H9 (cell line): ENCODE measurements around the gene SIGMAR1. TPM values are rescaled to one million over a fixed set of nuclear protein-coding genes. Genes with fewer than 3 reads are reported as not detected.

Experiments used
- DNase-seq: peaks from one replicate; pipeline ENCODE4 v3.0.0-alpha.2; 2017
- H2AFZ ChIP-seq: one replicate; pipeline ENCODE4 v1.6.1; 2013; ENCODE audit warnings: mild to moderate bottlenecking, low read length, control low read depth, moderate library complexity
- H2AK5ac ChIP-seq: 2 replicates; pipeline ENCODE4 v1.6.1; 2013; ENCODE audit warnings: low read length, control low read depth, mixed read lengths; ENCODE audit not compliant: insufficient read length
- H2BK120ac ChIP-seq: one replicate; pipeline ENCODE4 v1.6.1; 2013; ENCODE audit warnings: low read depth, mild to moderate bottlenecking, low read length, control low read depth, inconsistent platforms; ENCODE audit not compliant: poor library complexity, severe bottlenecking
- H2BK12ac ChIP-seq: 2 replicates; pipeline ENCODE4 v1.6.1; 2013; ENCODE audit warnings: low read length, control low read depth, mixed read lengths, low read depth; ENCODE audit not compliant: insufficient read length
- H2BK15ac ChIP-seq: 2 replicates; pipeline ENCODE4 v1.6.1; 2013; ENCODE audit warnings: low read depth, low read length, control low read depth
- H2BK20ac ChIP-seq: one replicate; pipeline ENCODE4 v1.6.1; 2013; ENCODE audit warnings: low read depth, mild to moderate bottlenecking, low read length, control low read depth, inconsistent platforms; ENCODE audit not compliant: poor library complexity, severe bottlenecking
- H2BK5ac ChIP-seq: 2 replicates; pipeline ENCODE4 v1.6.1; 2013; ENCODE audit warnings: low read length, control low read depth, mixed read lengths; ENCODE audit not compliant: insufficient read length
- H3K14ac ChIP-seq: 2 replicates; pipeline ENCODE4 v1.6.1; 2013; ENCODE audit warnings: low read length, control low read depth; ENCODE audit not compliant: insufficient read depth
- H3K18ac ChIP-seq: 2 replicates; pipeline ENCODE4 v1.6.1; 2013; ENCODE audit warnings: low read depth, mild to moderate bottlenecking, mixed read lengths, low read length, control low read depth; ENCODE audit not compliant: insufficient read length
- H3K23ac ChIP-seq: 2 replicates; pipeline ENCODE4 v1.6.1; 2013; ENCODE audit warnings: low read length, control low read depth, mixed read lengths, low read depth; ENCODE audit not compliant: insufficient read length
- H3K23me2 ChIP-seq: 2 replicates; pipeline ENCODE4 v1.6.1; 2013; ENCODE audit warnings: low read depth, mild to moderate bottlenecking, mixed read lengths, low read length, control low read depth; ENCODE audit not compliant: insufficient read length, poor library complexity, severe bottlenecking
- H3K27ac ChIP-seq: 2 replicates; pipeline ENCODE4 v1.5.1; 2013; ENCODE audit warnings: low read length, control low read depth, mixed read lengths, low read depth; ENCODE audit not compliant: insufficient read length
- H3K27me3 ChIP-seq: 2 replicates; pipeline ENCODE4 v1.6.1; 2013; ENCODE audit warnings: low read length, control low read depth, inconsistent platforms; ENCODE audit not compliant: insufficient read depth
- H3K4ac ChIP-seq: 2 replicates; pipeline ENCODE4 v1.6.1; 2013; ENCODE audit warnings: low read depth, mild to moderate bottlenecking, control low read depth, inconsistent platforms, low read length, moderate library complexity
- H3K4me1 ChIP-seq: 2 replicates; pipeline ENCODE4 v1.6.1; 2013; ENCODE audit warnings: low read length, control low read depth, inconsistent platforms; ENCODE audit not compliant: insufficient read depth
- H3K4me2 ChIP-seq: 2 replicates; pipeline ENCODE4 v1.6.1; 2013; ENCODE audit warnings: low read length, control low read depth, mixed read lengths; ENCODE audit not compliant: insufficient read length, insufficient read depth
- H3K56ac ChIP-seq: 2 replicates; pipeline ENCODE4 v1.6.1; 2013; ENCODE audit warnings: low read depth, mild to moderate bottlenecking, mixed read lengths, low read length, control low read depth; ENCODE audit not compliant: insufficient read length
- H3K79me1 ChIP-seq: 2 replicates; pipeline ENCODE4 v1.6.1; 2013; ENCODE audit warnings: low read depth, mild to moderate bottlenecking, moderate library complexity, low read length, control low read depth, inconsistent platforms; ENCODE audit not compliant: insufficient read depth, poor library complexity, severe bottlenecking
- H3K79me2 ChIP-seq: 2 replicates; pipeline ENCODE4 v1.6.1; 2013; ENCODE audit warnings: low read length, control low read depth, inconsistent platforms; ENCODE audit not compliant: insufficient read depth
- H3K9ac ChIP-seq: 2 replicates; pipeline ENCODE4 v1.6.1; 2013; ENCODE audit warnings: low read length, control low read depth, mixed read lengths; ENCODE audit not compliant: insufficient read length; ENCODE audit errors: extremely low read depth
- H3K9me3 ChIP-seq: one replicate; pipeline ENCODE4 v1.6.1; 2013; ENCODE audit warnings: low read depth, low read length, inconsistent platforms; ENCODE audit not compliant: control insufficient read depth
- H3T11ph ChIP-seq: one replicate; pipeline ENCODE4 v1.6.1; 2013; ENCODE audit warnings: mild to moderate bottlenecking, low read length, control low read depth, inconsistent platforms
- H4K20me1 ChIP-seq: one replicate; pipeline ENCODE4 v1.6.1; 2013; ENCODE audit not compliant: control insufficient read depth, insufficient read length, insufficient read depth
- H4K5ac ChIP-seq: 2 replicates; pipeline ENCODE4 v1.6.1; 2013; ENCODE audit warnings: low read depth, mild to moderate bottlenecking, mixed read lengths, low read length, control low read depth; ENCODE audit not compliant: insufficient read length
- H4K8ac ChIP-seq: replicated peaks from 2 replicates; pipeline ENCODE4 v1.6.1; 2013; ENCODE audit warnings: low read length, control low read depth, mixed read lengths, low read depth; ENCODE audit not compliant: insufficient read length
- H4K91ac ChIP-seq: 2 replicates; pipeline ENCODE4 v1.6.1; 2013; ENCODE audit warnings: low read depth, mild to moderate bottlenecking, moderate library complexity, mixed read lengths, low read length, control low read depth; ENCODE audit not compliant: insufficient read length
- H3K27ac Mint-ChIP-seq, 3 experiments: 2 replicates in 2 of 3; 3 replicates in 1 of 3; pipeline ENCODE4 v1.8.0; 2020 to 2021; ENCODE audit warnings: mixed read lengths in 3 of 3, mild to moderate bottlenecking in 1 of 3, moderate library complexity in 1 of 3
- H3K27me3 Mint-ChIP-seq: 2 replicates; pipeline ENCODE4 v1.8.0; 2021; ENCODE audit warnings: low read depth, mild to moderate bottlenecking, moderate library complexity, mixed read lengths
- H3K36me3 Mint-ChIP-seq, 3 experiments: 2 replicates in 2 of 3; 3 replicates in 1 of 3; pipeline ENCODE4 v1.8.0; 2020 to 2021; ENCODE audit warnings: low read depth in 3 of 3, mixed read lengths in 3 of 3; ENCODE audit not compliant: insufficient read depth in 1 of 3
- H3K4me1 Mint-ChIP-seq, 2 experiments: 2 replicates each; pipeline ENCODE4 v1.8.0; 2020; ENCODE audit warnings: mixed read lengths in 2 of 2
- H3K4me3 Mint-ChIP-seq, 2 experiments: 2 replicates in 1 of 2; 3 replicates in 1 of 2; pipeline ENCODE4 v1.8.0; 2020 to 2021; ENCODE audit warnings: mild to moderate bottlenecking in 2 of 2, mixed read lengths in 2 of 2, moderate library complexity in 1 of 2
- H3K9me3 Mint-ChIP-seq, 2 experiments: 2 replicates in 1 of 2; 3 replicates in 1 of 2; pipeline ENCODE4 v1.8.0; 2020; ENCODE audit warnings: mild to moderate bottlenecking in 2 of 2, mixed read lengths in 2 of 2, moderate library complexity in 1 of 2
- CTCF ChIP-seq: fragments of 200-600 bp; sonication (generic); conservative IDR thresholded peaks from 3 replicates; pipeline ENCODE4 v1.8.0; 2021; ENCODE audit warnings: antibody characterized with exemption, mild to moderate bottlenecking
- WGBS: extraction: QIAGEN DNeasy Blood & Tissue Kit; methylation state at CpG from one replicate; pipeline ENCODE4 v1.1.7; 2013; ENCODE audit warnings: missing lambda C conversion rate, low lambda C conversion rate, mixed read lengths; ENCODE audit not compliant: insufficient read length; ENCODE audit errors: extremely low coverage; 5-methylcytosine and 5-hydroxymethylcytosine counted together
- total RNA-seq: library from RNA; stranded (reverse); gene quantifications from 2 replicates; pipeline ENCODE4 v1.2.1, GENCODE V29; 2021

The SIGMAR1 gene
- total RNA-seq, 1 experiment from 2014 or later = 68.3 TPM

DNA sequence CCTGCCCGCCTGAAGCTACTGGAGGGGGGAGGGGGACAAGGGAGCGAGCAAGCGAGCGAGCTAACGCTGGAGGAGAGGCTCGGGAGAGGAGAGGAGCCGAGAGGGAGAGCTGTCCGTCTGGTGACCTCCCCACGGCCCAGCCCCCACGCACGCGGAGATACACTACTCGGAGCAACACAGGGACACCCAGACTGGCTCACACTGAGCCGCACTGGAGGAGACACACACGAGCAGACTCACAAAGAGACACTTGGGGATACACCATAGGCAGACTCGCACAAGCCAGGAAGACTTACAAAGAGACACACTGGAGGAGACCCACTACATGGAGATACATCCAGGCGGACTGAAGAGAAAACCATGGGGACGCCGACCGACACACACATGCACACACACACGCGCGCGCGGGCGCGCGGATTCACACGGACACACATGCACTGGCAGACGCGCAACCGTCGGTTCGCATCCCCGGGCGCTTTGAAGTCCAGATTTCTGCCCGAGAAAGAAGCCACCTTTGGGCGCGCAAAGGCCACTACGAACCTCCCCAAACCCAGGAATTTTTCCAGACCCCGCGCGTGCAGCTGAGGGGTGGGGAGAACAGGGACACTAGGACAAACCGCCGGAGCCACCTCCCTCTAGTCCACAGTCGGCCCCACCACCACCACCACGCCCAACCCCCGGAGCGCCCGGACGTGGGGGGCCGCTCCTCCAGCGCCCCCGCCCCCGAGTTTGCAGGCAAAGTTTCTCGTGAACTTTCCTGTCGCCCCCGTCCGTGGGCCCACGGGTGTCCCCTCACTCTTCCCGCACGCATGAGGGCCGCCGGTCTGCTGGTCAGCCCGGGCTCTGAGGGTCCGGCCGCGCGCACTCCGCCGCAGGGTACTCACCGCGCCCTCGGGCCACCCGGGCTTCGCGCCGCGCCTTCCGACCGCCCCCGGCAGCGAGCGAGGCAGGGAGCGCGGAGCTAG is 48.6 kb downstream of the SIGMAR1 start:
- Mint-ChIP-seq H3K36me3 (peaks cover 0 to 2% (median 0%) of the 10 kb centered on the region in 3 experiments; a peak in 1 of 7 replicates), H3K4me1 (peaks cover 40 to 52% of the 10 kb centered on the region in 2 experiments), H3K4me3 (peak overlapping the region; percentile 59 to 83), H3K27ac (no peak overlapping the region), H3K9me3 (no peaks in the 10 kb centered on the region; a peak in 2 of 5 replicates), H3K27me3 (peaks cover 100% of the 10 kb centered on the region)
- DNase-seq = no peak
- Histone ChIP-seq H2BK12ac (no peak overlapping the region), H3K79me1 (no peaks in the 10 kb centered on the region), H2AFZ (no peak overlapping the region), H4K91ac (no peak overlapping the region), H4K5ac (no peak overlapping the region), H3T11ph (no peak overlapping the region), H3K4me2 (peak overlapping the region; percentile 53), H3K23ac (no peak overlapping the region), H3K4ac (no peak overlapping the region), H3K79me2 (no peaks in the 10 kb centered on the region), H3K27me3 (peaks cover 87% of the 10 kb centered on the region), H2BK5ac (no peak overlapping the region), H4K8ac (no peak overlapping the region), H2BK15ac (no peak overlapping the region), H3K4me1 (peaks cover 12% of the 10 kb centered on the region; the same call in 1 of the 2 replicates), H2BK120ac (no peak overlapping the region), H3K9me3 (no peaks in the 10 kb centered on the region), H3K23me2 (peaks cover 21% of the 10 kb centered on the region), H2AK5ac (no peak overlapping the region), H3K56ac (no peak overlapping the region), H3K9ac (no peak overlapping the region), H3K18ac (no peak overlapping the region), H3K14ac (no peak overlapping the region; the same call in 1 of the 2 replicates), H3K27ac (no peak overlapping the region), H2BK20ac (no peak overlapping the region), H4K20me1 (peaks cover 7% of the 10 kb centered on the region)
- WGBS = no CpG with 5 or more reads among the region's 86 CpGs
- TF ChIP-seq CTCF = no peak
